Glutamatergic neuron (in vitro differentiated cells): ENCODE results near the gene KRT40. TPM values are rescaled to one million over a fixed set of nuclear protein-coding genes. Genes with fewer than 3 reads are reported as not detected.
"Not testable (repeated sequence)": the region's sequence is repeated elsewhere in the genome, so short reads cannot be mapped to it uniquely, and the experiment has no call there.

Source experiments
- DNase-seq: peaks from one replicate; pipeline ENCODE4 v3.0.0; 2022
- H3K27ac Mint-ChIP-seq: one replicate; pipeline ENCODE4 v1.8.0; 2020; ENCODE audit warnings: mild to moderate bottlenecking, mixed read lengths, inconsistent platforms; ENCODE audit not compliant: unreplicated experiment
- H3K27me3 Mint-ChIP-seq: one replicate; pipeline ENCODE4 v1.8.0; 2020; ENCODE audit warnings: mild to moderate bottlenecking, moderate library complexity, mixed read lengths, inconsistent platforms; ENCODE audit not compliant: unreplicated experiment
- H3K36me3 Mint-ChIP-seq: one replicate; pipeline ENCODE4 v1.8.0; 2020; ENCODE audit warnings: mild to moderate bottlenecking, mixed read lengths, inconsistent platforms; ENCODE audit not compliant: unreplicated experiment
- H3K4me1 Mint-ChIP-seq: one replicate; pipeline ENCODE4 v1.8.0; 2020; ENCODE audit warnings: mild to moderate bottlenecking, low read depth, mixed read lengths, inconsistent platforms; ENCODE audit not compliant: unreplicated experiment
- H3K4me3 Mint-ChIP-seq: one replicate; pipeline ENCODE4 v1.8.0; 2020; ENCODE audit warnings: mild to moderate bottlenecking, mixed read lengths, inconsistent platforms; ENCODE audit not compliant: unreplicated experiment
- H3K9me3 Mint-ChIP-seq: one replicate; pipeline ENCODE4 v1.8.0; 2020; ENCODE audit warnings: mild to moderate bottlenecking, moderate library complexity, mixed read lengths, inconsistent platforms; ENCODE audit not compliant: unreplicated experiment
- CTCF ChIP-seq: fragments of 200-600 bp; sonication (generic); IDR thresholded peaks from one replicate; pipeline ENCODE4 v1.5.0; 2021; ENCODE audit not compliant: partially characterized antibody, unreplicated experiment
- total RNA-seq: library from RNA; stranded (reverse); fragmentation: NEBNext Ultra II Directional; extraction: Animal tissue kit (Norgen Biotek cat#: 25700); gene quantifications from one replicate; pipeline ENCODE4 v1.2.1, GENCODE V29; 2021; ENCODE audit not compliant: unreplicated experiment

KRT40 gene
- total RNA-seq, 1 donor from 2014 or later, result not detected

- H3K36me3 Mint-ChIP-seq, result no peaks in the 10 kb centered on the region
- no peak overlapping the region for H3K4me3 Mint-ChIP-seq
- H3K27me3 Mint-ChIP-seq, result peaks cover 5% of the 10 kb centered on the region
- no peak overlapping the region for H3K27ac Mint-ChIP-seq
- H3K4me1 Mint-ChIP-seq, result peaks cover 11% of the 10 kb centered on the region
- H3K9me3 Mint-ChIP-seq, result peaks cover 6% of the 10 kb centered on the region
- DNase-seq, result no peak
- no peak for TF ChIP-seq CTCF
These were observed 17.7 kb upstream of the KRT40 start for GRCh38 chr17:41001795-41002194.

- not testable (repeated sequence) for H3K27me3 Mint-ChIP-seq, H3K9me3 Mint-ChIP-seq, H3K36me3 Mint-ChIP-seq
- Mint-ChIP-seq H3K27ac (peak within 1 kb of the TSS; percentile 86), H3K4me3 (peak within 1 kb of the TSS; percentile 62), H3K4me1 (peaks cover 16% of the 10 kb centered on the region)
- DNase-seq, result peak; percentile 43
These were observed 15.4 kb upstream of the KRT40 start, which contains the start of gene KRTAP3-2 for GRCh38 chr17:40999563-40999962. KRTAP3-2 (minus strand) TSS chr17:40999906; CDS start chr17:40999853, 53 bp downstream.

GRCh38 chr17:40997361-40997760, 13.2 kb upstream of the KRT40 start:
- Mint-ChIP-seq H3K36me3 (no peaks in the 10 kb centered on the region), H3K4me1 (peaks cover 29% of the 10 kb centered on the region), H3K4me3 (no peak overlapping the region), H3K9me3 (peaks cover 14% of the 10 kb centered on the region), H3K27ac (no peak overlapping the region), H3K27me3 (peaks cover 11% of the 10 kb centered on the region)
- no peak for DNase-seq
- TF ChIP-seq CTCF, result no peak

GRCh38 chr17:40996829-40997228, 12.7 kb upstream of the KRT40 start:
- H3K9me3 Mint-ChIP-seq, result peaks cover 14% of the 10 kb centered on the region
- H3K27ac Mint-ChIP-seq, result no peak overlapping the region
- no peak overlapping the region for H3K4me3 Mint-ChIP-seq
- no peak for TF ChIP-seq CTCF
- peaks cover 29% of the 10 kb centered on the region for H3K4me1 Mint-ChIP-seq
- peaks cover 11% of the 10 kb centered on the region for H3K27me3 Mint-ChIP-seq
- no peaks in the 10 kb centered on the region for H3K36me3 Mint-ChIP-seq
- DNase-seq, result no peak

- no peak overlapping the region for H3K27ac Mint-ChIP-seq
- peaks cover 29% of the 10 kb centered on the region for H3K4me1 Mint-ChIP-seq
- no peak for TF ChIP-seq CTCF
- H3K36me3 Mint-ChIP-seq, result no peaks in the 10 kb centered on the region
- H3K9me3 Mint-ChIP-seq, result peaks cover 14% of the 10 kb centered on the region
- no peak for DNase-seq
- H3K4me3 Mint-ChIP-seq, result no peak overlapping the region
- H3K27me3 Mint-ChIP-seq, result peaks cover 11% of the 10 kb centered on the region
These were observed 11.0 kb upstream of the KRT40 start for GRCh38 chr17:40995116-40995515.
